HEK293 (cell line): ENCODE data around the gene RASL12.

ENCODE experiments used
- CTCF ChIA-PET: fragments of 350-600 bp; formaldehyde crosslinking; extraction: SDS; loops from one replicate; lab custom pipeline; 2021; ENCODE audit warnings: antibody characterized with exemption; lab: Yijun Ruan, JAX
- POLR2A ChIA-PET: fragments of 300-600 bp; formaldehyde crosslinking; extraction: SDS; loops from one replicate; lab custom pipeline; 2020; ENCODE audit warnings: antibody characterized with exemption, inconsistent platforms; lab: Yijun Ruan, JAX
- H3K27ac ChIP-seq: fragments of 200-500 bp; sonication (Bioruptor generic); 2 replicates; pipeline ENCODE4 v1.5.1; 2014; ENCODE audit warnings: low read depth, low read length, control low read depth, inconsistent platforms; ENCODE audit errors: extremely low read depth
- H3K36me3 ChIP-seq, 2 experiments: fragments of 200-500 bp in 1 of 2; sonication (Bioruptor generic) in 1 of 2; 1 replicate in 1 of 2; 2 replicates in 1 of 2; pipeline ENCODE4 v1.5.1; 2014 to 2017; ENCODE audit warnings: inconsistent platforms in 2 of 2, low read length in 2 of 2; ENCODE audit not compliant: control insufficient read depth in 2 of 2, insufficient read depth in 1 of 2
- H3K4me1 ChIP-seq: fragments of 200-500 bp; sonication (Bioruptor generic); 2 replicates; pipeline ENCODE4 v1.5.1; 2014; ENCODE audit warnings: mild to moderate bottlenecking, low read length, inconsistent platforms; ENCODE audit not compliant: control insufficient read depth, insufficient read depth
- H3K4me3 ChIP-seq: 2 replicates; pipeline ENCODE4 v1.5.1; 2011; ENCODE audit warnings: low read depth, mild to moderate bottlenecking, control low read depth, low read length, moderate library complexity
- H3K9me3 ChIP-seq: fragments of 200-500 bp; sonication (Bioruptor generic); 2 replicates; pipeline ENCODE4 v1.5.1; 2014; ENCODE audit warnings: low read depth, low read length, inconsistent platforms; ENCODE audit not compliant: control insufficient read depth, insufficient read depth
- BCL11B ChIP-seq: fragments of 450-650 bp; formaldehyde crosslinking; IDR thresholded peaks from 2 replicates; pipeline ENCODE4 v1.5.1; 2016; ENCODE audit warnings: low read depth, missing biosample characterization, missing genetic modification characterization
- HOXC10 ChIP-seq: sonication (generic); formaldehyde crosslinking; IDR thresholded peaks from 2 replicates; pipeline ENCODE4 v1.8.1; 2023; ENCODE audit warnings: mild to moderate bottlenecking, missing genetic modification reagents
- KLF9 ChIP-seq: fragments of 450-650 bp; formaldehyde crosslinking; IDR thresholded peaks from 2 replicates; pipeline ENCODE4 v1.5.1; 2016; ENCODE audit warnings: missing biosample characterization, missing genetic modification characterization, low read depth
- MEIS1 ChIP-seq: sonication (generic); formaldehyde crosslinking; IDR thresholded peaks from 2 replicates; pipeline ENCODE4 v1.8.1; 2022; ENCODE audit warnings: missing genetic modification reagents, mild to moderate bottlenecking, borderline replicate concordance
- OSR2 ChIP-seq: fragments of 450-650 bp; formaldehyde crosslinking; IDR thresholded peaks from 2 replicates; pipeline ENCODE4 v1.5.1; 2016; ENCODE audit warnings: missing biosample characterization, missing genetic modification characterization
- PRDM1 ChIP-seq: fragments of 450-650 bp; formaldehyde crosslinking; IDR thresholded peaks from 2 replicates; pipeline ENCODE4; 2016; ENCODE audit warnings: missing biosample characterization, missing genetic modification characterization
- SCRT1 ChIP-seq: fragments of 450-650 bp; formaldehyde crosslinking; IDR thresholded peaks from 2 replicates; pipeline ENCODE4 v1.5.1; 2016; ENCODE audit warnings: missing biosample characterization, missing genetic modification characterization, borderline replicate concordance
- SP2 ChIP-seq: fragments of 450-650 bp; formaldehyde crosslinking; IDR thresholded peaks from 2 replicates; pipeline ENCODE4 v1.5.1; 2016; ENCODE audit warnings: missing biosample characterization, missing genetic modification characterization
- ZBTB1 ChIP-seq: fragments of 450-650 bp; formaldehyde crosslinking; IDR thresholded peaks from 2 replicates; pipeline ENCODE4 v1.5.1; 2016; ENCODE audit warnings: missing biosample characterization, missing genetic modification characterization
- ZBTB8A ChIP-seq: fragments of 450-650 bp; formaldehyde crosslinking; IDR thresholded peaks from 2 replicates; pipeline ENCODE4 v1.5.1; 2016; ENCODE audit warnings: missing biosample characterization, missing genetic modification characterization
- ZFP3 ChIP-seq: fragments of 450-650 bp; formaldehyde crosslinking; IDR thresholded peaks from 2 replicates; pipeline ENCODE4 v1.5.1; 2016; ENCODE audit warnings: low read depth, missing biosample characterization, missing genetic modification characterization
- ZNF335 ChIP-seq: fragments of 450-650 bp; formaldehyde crosslinking; conservative IDR thresholded peaks from 2 replicates; pipeline ENCODE4 v1.5.1; 2016; ENCODE audit warnings: missing biosample characterization, missing genetic modification characterization
- ZNF521 ChIP-seq: fragments of 450-650 bp; formaldehyde crosslinking; IDR thresholded peaks from 2 replicates; pipeline ENCODE4 v1.5.1; 2017; ENCODE audit warnings: missing biosample characterization, mild to moderate bottlenecking, missing genetic modification characterization
- ZNF843 ChIP-seq: fragments of 450-650 bp; formaldehyde crosslinking; IDR thresholded peaks from 2 replicates; pipeline ENCODE4 v1.5.1; 2016; ENCODE audit warnings: missing biosample characterization, missing genetic modification characterization
- ZSCAN16 ChIP-seq: fragments of 450-650 bp; formaldehyde crosslinking; IDR thresholded peaks from 2 replicates; pipeline ENCODE4 v1.5.1; 2016; ENCODE audit warnings: missing biosample characterization, missing genetic modification characterization
- ZXDB ChIP-seq: fragments of 450-650 bp; formaldehyde crosslinking; IDR thresholded peaks from 2 replicates; pipeline ENCODE4 v1.5.1; 2016; ENCODE audit warnings: missing biosample characterization, missing genetic modification characterization
- TF ChIP-seq, protein P1 (sequence below): fragments of 450-650 bp; formaldehyde crosslinking; IDR thresholded peaks from 2 replicates; pipeline ENCODE4 v1.5.1; 2016; ENCODE audit warnings: missing biosample characterization, missing genetic modification characterization
- TF ChIP-seq, protein P2 (sequence below): fragments of 450-650 bp; formaldehyde crosslinking; IDR thresholded peaks from 2 replicates; pipeline ENCODE4 v1.5.1; 2017; ENCODE audit warnings: missing biosample characterization, missing genetic modification characterization
- TF ChIP-seq, protein P3 (sequence below): fragments of 450-650 bp; formaldehyde crosslinking; IDR thresholded peaks from 2 replicates; pipeline ENCODE4 v1.5.1; 2016; ENCODE audit warnings: missing biosample characterization, missing genetic modification characterization
- TF ChIP-seq, protein P4 (sequence below): fragments of 450-650 bp; formaldehyde crosslinking; IDR thresholded peaks from 2 replicates; pipeline ENCODE4 v1.5.1; 2016; ENCODE audit warnings: missing biosample characterization, missing genetic modification characterization
- TF ChIP-seq, protein P5 (sequence below): fragments of 450-650 bp; formaldehyde crosslinking; IDR thresholded peaks from 2 replicates; pipeline ENCODE4 v1.5.1; 2017; ENCODE audit warnings: missing biosample characterization, mild to moderate bottlenecking, missing genetic modification characterization, moderate library complexity

RASL12 gene

DNA sequence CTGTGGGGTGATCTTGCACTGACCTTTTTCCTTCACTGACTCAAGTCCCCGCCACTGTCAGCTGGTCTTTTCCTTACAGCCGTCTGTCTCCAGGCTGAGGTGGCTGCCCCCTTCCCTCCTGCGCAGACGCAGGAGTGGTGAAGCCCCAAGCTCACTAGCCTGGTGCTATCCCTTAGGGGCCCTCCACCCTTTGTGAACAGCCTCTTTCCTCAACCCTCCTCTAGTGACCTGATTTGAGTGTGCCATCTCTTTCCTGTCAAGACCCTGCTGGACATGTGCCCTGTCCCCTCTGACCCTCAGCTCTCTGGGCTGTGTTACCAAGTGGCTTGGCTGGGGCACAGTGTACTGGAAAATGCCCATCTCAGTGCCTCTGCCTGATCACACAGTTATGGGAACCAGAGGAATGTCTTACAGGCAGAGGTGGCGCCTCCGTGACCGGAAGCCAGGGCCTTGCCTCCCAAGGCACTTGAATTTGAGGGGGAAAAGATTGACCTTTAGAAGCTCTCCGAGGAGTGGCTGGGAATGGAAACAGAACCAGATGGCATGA is 17.5 kb upstream of the RASL12 start (continued):
- TF ChIP-seq, protein P1, sequence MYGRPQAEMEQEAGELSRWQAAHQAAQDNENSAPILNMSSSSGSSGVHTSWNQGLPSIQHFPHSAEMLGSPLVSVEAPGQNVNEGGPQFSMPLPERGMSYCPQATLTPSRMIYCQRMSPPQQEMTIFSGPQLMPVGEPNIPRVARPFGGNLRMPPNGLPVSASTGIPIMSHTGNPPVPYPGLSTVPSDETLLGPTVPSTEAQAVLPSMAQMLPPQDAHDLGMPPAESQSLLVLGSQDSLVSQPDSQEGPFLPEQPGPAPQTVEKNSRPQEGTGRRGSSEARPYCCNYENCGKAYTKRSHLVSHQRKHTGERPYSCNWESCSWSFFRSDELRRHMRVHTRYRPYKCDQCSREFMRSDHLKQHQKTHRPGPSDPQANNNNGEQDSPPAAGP: no peak
- TF ChIP-seq BCL11B: no peak
- TF ChIP-seq, all 188 proteins: peak for 0

DNA sequence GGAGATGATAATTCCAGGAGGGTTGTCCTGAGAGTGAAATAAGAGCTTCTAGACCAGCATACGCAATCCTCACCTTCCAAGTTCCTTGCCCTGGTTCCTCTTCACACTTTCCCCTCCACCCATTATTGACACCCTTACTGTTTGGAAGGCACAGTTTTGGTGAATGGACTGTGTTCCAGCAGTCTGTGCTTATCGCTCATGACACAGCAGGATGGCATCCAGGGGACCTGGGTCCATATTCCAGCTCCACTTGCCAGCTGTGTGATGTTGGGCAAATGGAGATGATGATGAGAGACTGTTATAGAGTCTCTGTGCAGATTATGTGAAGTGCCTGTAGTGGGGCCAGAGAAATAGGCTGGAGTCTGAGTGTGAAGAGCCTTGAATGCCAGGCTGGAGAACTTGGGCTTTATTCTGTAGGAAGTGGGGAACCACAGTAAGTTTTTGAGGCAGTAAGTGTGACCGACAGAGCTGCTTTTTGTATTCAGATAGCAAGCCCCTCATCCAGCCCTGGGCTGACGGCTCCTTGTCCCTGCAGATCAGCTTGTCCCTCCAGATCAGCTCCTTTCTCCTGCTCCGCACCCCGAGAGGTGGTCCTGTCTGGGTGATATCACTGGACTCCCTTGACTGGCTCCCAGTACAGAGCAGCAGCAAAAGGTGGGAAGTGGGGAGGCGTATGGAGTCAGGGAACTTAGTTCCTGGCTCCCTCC is 16.9 kb upstream of the RASL12 start:
- Histone ChIP-seq H3K36me3 (no peaks in the 10 kb centered on the region), H3K27ac (no peak overlapping the region), H3K9me3 (no peaks in the 10 kb centered on the region)
- POLR2A ChIA-PET: interaction anchor here (0.7 kb wide), 1 partner anchor 33 kb away, joined by 3 read pairs; no protein-coding TSS in a partner anchor
- CTCF ChIA-PET: interaction anchor here (0.7 to 8.2 kb wide), 6 partner anchors 8 to 275 kb away, joined by 3 to 94 read pairs (median 5); no protein-coding TSS in a partner anchor
- TF ChIP-seq KLF9: no peak
- TF ChIP-seq, protein P2, sequence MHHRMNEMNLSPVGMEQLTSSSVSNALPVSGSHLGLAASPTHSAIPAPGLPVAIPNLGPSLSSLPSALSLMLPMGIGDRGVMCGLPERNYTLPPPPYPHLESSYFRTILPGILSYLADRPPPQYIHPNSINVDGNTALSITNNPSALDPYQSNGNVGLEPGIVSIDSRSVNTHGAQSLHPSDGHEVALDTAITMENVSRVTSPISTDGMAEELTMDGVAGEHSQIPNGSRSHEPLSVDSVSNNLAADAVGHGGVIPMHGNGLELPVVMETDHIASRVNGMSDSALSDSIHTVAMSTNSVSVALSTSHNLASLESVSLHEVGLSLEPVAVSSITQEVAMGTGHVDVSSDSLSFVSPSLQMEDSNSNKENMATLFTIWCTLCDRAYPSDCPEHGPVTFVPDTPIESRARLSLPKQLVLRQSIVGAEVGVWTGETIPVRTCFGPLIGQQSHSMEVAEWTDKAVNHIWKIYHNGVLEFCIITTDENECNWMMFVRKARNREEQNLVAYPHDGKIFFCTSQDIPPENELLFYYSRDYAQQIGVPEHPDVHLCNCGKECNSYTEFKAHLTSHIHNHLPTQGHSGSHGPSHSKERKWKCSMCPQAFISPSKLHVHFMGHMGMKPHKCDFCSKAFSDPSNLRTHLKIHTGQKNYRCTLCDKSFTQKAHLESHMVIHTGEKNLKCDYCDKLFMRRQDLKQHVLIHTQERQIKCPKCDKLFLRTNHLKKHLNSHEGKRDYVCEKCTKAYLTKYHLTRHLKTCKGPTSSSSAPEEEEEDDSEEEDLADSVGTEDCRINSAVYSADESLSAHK (tag by site-specific recombination): no peak
- no peak for TF ChIP-seq MEIS1 (CRISPR knock-in tag)
- TF ChIP-seq, protein P3, sequence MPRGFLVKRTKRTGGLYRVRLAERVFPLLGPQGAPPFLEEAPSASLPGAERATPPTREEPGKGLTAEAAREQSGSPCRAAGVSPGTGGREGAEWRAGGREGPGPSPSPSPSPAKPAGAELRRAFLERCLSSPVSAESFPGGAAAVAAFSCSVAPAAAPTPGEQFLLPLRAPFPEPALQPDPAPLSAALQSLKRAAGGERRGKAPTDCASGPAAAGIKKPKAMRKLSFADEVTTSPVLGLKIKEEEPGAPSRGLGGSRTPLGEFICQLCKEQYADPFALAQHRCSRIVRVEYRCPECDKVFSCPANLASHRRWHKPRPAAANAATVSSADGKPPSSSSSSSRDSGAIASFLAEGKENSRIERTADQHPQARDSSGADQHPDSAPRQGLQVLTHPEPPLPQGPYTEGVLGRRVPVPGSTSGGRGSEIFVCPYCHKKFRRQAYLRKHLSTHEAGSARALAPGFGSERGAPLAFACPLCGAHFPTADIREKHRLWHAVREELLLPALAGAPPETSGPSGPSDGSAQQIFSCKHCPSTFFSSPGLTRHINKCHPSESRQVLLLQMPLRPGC (tag by site-specific recombination): no peak
- no peak for TF ChIP-seq ZFP3 (tag by site-specific recombination)
- no peak for TF ChIP-seq ZBTB1 (tag by site-specific recombination)
- TF ChIP-seq ZXDB (tag by site-specific recombination): no peak
- no peak for TF ChIP-seq HOXC10 (CRISPR knock-in tag)
- no peak for TF ChIP-seq ZSCAN16 (tag by site-specific recombination)
- TF ChIP-seq OSR2 (tag by site-specific recombination): no peak
- TF ChIP-seq ZNF335 (tag by site-specific recombination): no peak
- TF ChIP-seq, all 188 proteins: peak for 0
- Histone ChIP-seq H3K4me1 (peaks cover 9% of the 10 kb centered on the region), H3K4me3 (no peak overlapping the region)

DNA sequence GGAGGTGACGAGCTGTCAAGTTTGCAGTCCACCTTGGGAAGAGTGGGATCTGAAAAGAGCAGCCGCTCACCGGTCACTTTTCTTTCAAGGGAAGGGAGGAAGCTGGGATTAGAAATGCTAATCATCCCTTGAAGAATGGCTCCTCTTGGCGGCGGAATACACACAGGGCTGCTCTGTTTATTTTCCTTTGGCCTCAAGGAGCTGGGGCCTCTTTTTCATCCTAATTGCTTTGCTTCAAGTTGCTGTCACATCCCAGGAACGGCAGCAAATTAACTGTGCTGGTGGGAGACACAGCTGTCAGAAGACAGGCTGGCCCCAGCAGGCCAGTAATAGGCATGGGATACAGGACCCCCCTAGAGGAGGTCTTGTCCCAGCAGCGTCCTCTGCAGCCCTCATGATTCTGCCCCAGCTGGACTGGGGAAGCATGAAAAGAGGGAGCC is 15.5 kb upstream of the RASL12 start:
- ChIA-PET POLR2A (no interaction called here), CTCF (interaction anchor here (0.7 to 8.2 kb wide), 12 partner anchors 12 to 355 kb away, joined by 3 to 94 read pairs (median 4); no protein-coding TSS in a partner anchor)
- Histone ChIP-seq H3K4me3 (no peak overlapping the region), H3K27ac (no peak overlapping the region), H3K36me3 (no peaks in the 10 kb centered on the region), H3K4me1 (peaks cover 9% of the 10 kb centered on the region), H3K9me3 (no peaks in the 10 kb centered on the region)
- TF ChIP-seq, protein P4, sequence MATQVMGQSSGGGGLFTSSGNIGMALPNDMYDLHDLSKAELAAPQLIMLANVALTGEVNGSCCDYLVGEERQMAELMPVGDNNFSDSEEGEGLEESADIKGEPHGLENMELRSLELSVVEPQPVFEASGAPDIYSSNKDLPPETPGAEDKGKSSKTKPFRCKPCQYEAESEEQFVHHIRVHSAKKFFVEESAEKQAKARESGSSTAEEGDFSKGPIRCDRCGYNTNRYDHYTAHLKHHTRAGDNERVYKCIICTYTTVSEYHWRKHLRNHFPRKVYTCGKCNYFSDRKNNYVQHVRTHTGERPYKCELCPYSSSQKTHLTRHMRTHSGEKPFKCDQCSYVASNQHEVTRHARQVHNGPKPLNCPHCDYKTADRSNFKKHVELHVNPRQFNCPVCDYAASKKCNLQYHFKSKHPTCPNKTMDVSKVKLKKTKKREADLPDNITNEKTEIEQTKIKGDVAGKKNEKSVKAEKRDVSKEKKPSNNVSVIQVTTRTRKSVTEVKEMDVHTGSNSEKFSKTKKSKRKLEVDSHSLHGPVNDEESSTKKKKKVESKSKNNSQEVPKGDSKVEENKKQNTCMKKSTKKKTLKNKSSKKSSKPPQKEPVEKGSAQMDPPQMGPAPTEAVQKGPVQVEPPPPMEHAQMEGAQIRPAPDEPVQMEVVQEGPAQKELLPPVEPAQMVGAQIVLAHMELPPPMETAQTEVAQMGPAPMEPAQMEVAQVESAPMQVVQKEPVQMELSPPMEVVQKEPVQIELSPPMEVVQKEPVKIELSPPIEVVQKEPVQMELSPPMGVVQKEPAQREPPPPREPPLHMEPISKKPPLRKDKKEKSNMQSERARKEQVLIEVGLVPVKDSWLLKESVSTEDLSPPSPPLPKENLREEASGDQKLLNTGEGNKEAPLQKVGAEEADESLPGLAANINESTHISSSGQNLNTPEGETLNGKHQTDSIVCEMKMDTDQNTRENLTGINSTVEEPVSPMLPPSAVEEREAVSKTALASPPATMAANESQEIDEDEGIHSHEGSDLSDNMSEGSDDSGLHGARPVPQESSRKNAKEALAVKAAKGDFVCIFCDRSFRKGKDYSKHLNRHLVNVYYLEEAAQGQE: no peak
- TF ChIP-seq, protein P1: no peak
- TF ChIP-seq, protein P5, sequence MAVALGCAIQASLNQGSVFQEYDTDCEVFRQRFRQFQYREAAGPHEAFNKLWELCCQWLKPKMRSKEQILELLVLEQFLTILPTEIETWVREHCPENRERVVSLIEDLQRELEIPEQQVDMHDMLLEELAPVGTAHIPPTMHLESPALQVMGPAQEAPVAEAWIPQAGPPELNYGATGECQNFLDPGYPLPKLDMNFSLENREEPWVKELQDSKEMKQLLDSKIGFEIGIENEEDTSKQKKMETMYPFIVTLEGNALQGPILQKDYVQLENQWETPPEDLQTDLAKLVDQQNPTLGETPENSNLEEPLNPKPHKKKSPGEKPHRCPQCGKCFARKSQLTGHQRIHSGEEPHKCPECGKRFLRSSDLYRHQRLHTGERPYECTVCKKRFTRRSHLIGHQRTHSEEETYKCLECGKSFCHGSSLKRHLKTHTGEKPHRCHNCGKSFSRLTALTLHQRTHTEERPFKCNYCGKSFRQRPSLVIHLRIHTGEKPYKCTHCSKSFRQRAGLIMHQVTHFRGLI (tag by site-specific recombination): no peak
- TF ChIP-seq ZNF521 (tag by site-specific recombination) (no peak), SP2 (tag by site-specific recombination) (no peak), PRDM1 (tag by site-specific recombination) (no peak), ZBTB8A (tag by site-specific recombination) (no peak), SCRT1 (no peak), ZNF843 (no peak)
